HG03521 (cell line): ENCODE data around the gene GOSR2.
"Not testable (repeated sequence)": the region's sequence is repeated elsewhere in the genome, so short reads cannot be mapped to it uniquely, and the experiment has no call there.

ENCODE experiments used
- ATAC-seq: cut with Tn5 transposase; IDR thresholded peaks from one replicate; pipeline ENCODE4 v1.9.1; 2021; ENCODE audit warnings: mild to moderate bottlenecking, moderate library complexity; ENCODE audit not compliant: unreplicated experiment

GOSR2 gene

DNA sequence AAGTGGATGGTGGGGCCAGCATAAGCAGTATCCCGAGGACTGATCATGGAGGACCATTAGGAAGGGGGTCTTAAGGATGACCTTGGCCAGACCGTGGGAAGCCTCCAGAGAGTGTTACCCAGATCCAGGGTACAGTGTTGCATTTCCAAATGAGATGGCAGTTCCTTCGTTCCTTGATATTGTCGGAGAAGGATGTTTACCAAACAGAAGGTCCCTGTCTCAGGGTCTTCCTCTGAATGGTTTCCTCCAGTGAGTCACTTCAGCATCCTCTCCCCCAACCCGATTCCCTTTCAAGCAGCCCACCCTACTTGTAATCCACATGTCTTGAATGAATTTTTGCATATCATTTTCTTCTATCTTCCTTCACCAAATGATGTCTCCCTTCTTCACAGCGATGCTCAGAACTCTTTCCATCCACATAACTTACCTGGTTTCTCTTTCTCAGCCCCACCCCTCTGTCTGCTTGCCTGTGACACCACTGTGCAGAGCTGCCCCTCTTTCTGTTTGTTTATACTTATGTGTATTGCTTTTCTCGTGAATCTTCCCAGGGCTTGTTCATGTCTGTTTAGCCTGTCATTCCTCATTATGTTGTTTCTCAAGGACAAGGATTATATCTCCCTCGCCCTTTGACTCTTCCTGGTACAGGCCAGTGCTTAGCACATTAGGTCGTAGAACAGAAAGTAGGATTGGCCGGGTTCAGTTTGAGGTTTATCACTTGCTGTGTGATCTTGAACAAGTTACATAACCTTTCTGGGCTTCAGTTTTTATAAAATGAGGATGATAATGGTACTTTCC, 5.7 kb downstream of the GOSR2 start:
- no peak for ATAC-seq

DNA sequence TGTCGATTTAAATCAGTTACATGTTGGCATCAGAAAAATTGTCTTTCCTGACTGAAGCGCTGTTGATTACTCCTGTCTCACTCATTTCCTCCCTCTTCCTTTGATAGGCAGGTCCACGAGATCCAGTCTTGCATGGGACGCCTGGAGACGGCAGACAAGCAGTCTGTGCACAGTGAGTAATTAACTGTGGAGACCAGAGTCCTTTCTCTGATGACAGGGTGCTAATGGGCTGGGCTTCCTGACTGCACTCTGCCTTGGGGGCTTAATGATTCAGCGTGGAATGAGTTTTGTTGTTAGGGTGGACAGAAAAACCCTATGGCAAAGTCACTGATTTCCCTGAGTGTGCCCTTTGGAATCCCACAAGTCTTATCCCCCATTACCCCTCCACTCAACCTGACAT, 6.5 kb downstream of the GOSR2 start:
- no peak for ATAC-seq

DNA sequence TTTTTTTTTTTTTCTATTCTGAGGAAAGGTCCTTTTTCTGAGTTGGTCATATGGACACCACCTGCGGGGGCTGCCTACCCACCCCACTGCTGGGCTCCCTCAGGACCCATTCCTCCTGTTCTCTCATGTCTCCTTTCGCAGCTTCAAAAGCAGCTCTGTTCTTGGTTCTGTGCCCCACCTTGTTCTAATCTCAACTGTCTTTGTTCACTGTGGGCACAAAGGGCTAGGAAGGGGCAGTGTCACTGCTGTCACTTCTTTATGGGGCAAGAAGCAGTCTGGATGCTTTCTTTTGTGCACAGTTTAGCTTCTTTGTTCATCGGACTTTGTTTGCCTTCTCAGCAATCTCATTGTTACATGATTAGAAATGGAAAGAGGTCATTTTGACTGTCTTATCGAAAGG, 7.1 kb downstream of the GOSR2 start:
- ATAC-seq, result no peak

DNA sequence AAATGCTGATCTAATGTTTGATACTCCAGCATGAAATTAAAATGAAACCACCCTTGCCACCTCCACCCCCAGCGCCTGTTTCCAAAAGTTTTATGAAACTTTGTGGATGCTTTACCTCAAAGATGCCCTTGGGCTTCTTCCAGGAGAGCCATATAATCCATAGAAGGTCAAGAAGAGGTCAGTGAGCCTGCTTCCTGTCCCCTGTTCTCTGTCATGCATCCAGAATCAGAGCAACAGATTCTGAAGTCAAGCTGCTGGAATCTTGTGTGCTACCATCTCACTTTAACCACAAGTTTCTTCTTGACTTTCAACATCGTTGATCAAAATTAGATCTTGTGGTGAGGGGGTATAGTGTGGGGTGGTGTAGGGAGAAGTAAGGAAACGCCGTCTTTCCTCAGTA, 8.6 kb downstream of the GOSR2 start:
- no peak for ATAC-seq

DNA sequence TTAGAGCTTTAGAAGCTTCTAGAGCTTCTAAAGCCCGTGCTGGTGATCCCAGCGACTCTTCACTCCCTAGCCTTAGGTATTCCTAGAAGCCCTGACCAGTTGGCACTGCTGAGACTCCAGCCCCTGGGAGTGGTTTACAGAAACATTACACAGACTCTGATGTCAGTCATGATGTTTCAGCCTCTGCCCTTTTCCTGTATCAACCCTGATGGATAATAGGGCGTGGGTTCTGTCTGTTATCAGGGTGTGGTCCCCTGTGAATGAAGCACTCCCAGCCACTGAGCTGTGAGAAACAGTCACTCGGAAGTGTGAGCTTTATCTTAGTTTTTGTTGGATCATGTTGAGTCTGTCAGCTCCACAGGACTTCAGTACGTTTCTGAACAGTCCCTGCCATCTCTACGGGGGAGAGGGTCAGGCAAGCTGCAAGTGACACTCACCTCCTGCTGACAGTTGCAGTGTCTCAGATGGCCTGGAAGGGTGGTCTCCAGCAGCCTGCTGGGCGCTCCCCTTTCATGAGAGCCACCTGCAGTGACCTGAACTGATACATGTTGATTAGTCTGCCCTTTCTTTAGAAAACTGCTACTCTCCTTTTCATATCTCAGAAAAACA, 12.8 kb downstream of the GOSR2 start:
- no peak for ATAC-seq

DNA sequence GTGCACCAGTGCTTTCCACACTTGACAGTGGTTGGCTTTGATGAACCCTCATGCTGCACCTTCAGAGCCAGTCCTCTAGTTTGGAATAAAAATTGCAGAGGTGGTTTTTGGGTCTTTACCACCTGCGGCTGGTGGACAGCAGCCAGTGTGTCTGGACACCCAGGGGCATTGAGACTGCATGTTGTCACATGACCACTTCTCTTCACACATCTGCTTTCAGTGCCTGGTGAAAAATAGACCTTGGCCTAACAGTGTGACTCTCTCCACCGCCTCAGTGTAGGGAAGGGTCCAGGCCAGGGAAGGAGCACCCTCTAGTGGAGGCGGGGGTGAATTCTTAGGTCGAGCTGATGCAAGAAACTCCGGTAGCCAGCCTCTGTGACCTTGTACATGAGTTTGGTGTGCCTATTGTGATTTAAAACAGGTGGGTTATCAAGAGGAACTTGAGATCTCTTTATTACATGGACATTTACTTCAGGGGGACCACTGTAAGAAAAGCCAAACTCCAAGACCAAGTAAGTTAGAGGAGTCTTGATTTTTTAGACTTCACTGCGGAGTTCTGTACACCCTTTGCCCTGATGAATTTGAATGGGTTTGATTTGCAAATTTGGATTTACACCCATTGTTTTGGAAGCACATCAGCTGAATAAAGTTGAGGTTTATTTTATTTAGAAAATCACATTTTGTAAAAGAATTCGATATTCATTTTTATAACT, 17.9 kb downstream of the GOSR2 start:
- ATAC-seq, result no peak

- no peak for ATAC-seq
Measured at GRCh38 chr17:46942441-46943217, 19.7 kb downstream of the GOSR2 start.

DNA sequence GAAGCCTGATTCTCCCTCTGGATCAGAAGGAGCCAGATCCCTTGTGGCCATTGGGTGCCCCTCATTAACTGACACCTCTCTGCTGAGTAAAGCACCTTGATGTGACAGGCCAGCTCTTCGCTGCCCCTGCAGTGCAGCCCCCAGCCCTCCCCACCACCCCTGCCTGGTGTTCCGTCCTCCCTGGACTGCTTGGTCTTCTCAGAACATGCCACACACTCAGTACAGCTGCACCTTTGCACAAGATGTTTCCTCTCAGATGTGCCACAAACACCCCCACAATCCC, 20.2 kb downstream of the GOSR2 start:
- no peak for ATAC-seq

GRCh38 chr17:46943501-46944393, 20.8 kb downstream of the GOSR2 start:
- ATAC-seq, result no peak

DNA sequence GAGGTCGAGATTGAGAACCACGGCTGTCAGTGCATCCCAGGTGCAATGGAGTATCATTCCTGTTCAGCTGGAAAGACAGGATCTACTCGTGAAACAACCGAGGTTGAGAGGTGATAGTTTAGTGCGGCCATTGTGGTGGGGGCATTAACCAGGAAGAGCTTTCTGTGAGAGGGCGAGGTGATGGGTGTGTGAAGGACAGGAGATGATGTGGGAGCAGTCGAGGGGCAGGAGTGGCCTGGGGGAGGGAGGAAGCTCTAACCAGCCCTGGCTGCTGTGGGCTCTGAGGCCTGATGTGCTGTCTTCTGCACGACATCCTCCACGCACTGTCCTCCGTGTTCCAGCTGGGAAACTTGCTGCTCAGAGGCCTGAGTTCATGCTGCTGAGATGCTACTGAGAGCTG, 22.0 kb downstream of the GOSR2 start:
- no peak for ATAC-seq

GRCh38 chr17:46947216-46947615, 24.3 kb downstream of the GOSR2 start:
- no peak for ATAC-seq

- no peak for ATAC-seq
Measured at GRCh38 chr17:46948544-46948943, 25.6 kb downstream of the GOSR2 start.

DNA sequence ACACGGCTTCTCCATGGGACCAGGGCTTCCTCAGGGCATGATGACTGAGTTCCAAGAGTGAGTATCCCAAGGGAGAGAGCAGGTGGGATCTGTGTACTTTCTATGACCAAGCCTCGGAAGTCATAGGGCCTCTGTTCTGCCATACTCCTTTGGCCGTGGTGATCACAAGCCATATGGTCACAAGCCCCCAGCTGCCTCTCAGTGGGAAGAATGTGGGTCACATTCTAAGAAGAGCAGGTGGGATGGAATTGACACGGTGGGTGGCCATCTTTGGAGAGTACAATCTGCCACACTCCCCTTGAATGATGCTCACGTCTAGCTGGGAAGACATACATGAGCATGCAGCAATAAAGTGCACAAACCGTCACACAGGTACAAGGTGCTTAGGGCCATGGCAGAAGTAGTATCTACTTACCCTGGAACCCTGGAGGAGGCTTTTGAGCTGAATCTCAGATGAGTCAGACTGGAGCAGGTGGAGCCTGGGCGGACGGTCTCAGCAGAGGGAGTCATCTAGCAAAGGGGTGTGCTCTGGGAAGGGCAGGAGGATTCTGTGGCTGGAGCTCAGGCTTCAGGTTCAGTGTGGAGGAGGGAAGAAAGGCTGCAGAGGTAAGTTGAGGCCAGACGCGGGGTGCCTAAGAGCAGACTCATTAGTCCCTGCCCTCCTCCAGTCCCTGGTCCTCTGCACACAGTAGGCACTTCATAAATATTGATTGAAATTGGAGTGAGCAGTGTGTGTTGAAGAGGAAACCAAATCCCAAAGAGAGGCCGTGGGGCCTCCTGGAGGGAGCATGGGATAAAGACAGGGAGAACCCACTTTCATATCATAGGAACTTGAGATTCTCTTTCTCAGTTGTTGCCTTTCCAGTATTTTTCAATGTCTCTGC, 26.6 kb downstream of the GOSR2 start:
- no peak for ATAC-seq

DNA sequence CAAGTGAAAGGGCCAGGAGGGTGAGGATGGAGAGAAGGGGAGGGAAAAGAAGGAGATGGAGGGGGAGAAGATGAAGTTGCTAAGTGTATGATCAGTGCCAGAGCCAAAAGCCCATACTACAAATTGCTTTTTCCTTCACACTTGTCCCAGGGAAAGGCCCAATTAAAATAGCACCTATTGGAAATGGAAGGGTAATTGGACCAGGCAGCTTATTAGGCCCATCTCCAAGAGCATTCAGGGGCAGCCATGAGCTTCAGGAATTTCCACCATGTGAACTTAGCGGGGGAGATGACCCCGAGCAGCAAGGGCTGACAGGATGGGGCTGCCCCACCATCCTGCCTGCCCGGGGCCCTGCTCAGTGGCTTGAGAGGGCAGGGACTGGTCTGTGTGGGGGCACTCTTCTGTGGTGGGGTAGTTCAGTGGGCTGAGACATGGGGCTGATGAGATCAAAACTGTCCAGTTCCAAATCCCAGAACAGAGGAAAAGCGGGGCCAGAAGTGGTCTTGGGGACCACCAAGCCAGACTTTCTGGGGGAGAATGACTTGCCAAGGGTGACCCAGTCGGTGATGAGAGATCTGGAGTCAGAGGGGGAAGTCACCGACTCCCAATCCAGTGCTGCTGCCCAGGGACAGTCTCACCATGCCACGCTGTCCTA, 27.5 kb downstream of the GOSR2 start:
- no peak for ATAC-seq

GRCh38 chr17:46950997-46951621, 28.1 kb downstream of the GOSR2 start:
- no peak for ATAC-seq

- ATAC-seq, result no peak
Measured at GRCh38 chr17:46951706-46952105, 28.7 kb downstream of the GOSR2 start.

- no peak for ATAC-seq
Measured at GRCh38 chr17:46952115-46952514, 29.2 kb downstream of the GOSR2 start.

- not testable (repeated sequence) for ATAC-seq
Measured at GRCh38 chr17:46953191-46953590, 30.2 kb downstream of the GOSR2 start.
